Uterus (tissue), 4 donors: ENCODE measurements around the gene GAD2. TPM values are rescaled to one million over a fixed set of nuclear protein-coding genes. Genes with fewer than 3 reads are reported as not detected.

Source experiments
- DNase-seq, 2 donors: peaks; one replicate each; pipeline ENCODE4 v3.0.0-alpha.2; 2019 to 2020
- H3K27ac ChIP-seq, 2 donors: fragments of 200-600 bp; sonication (generic); 1 replicate in 1 of 2; 2 replicates in 1 of 2; pipeline ENCODE4 v1.5.1; 2016 to 2018
- H3K27me3 ChIP-seq, 2 donors: fragments of 200-600 bp; sonication (generic); one replicate each; pipeline ENCODE4 v1.5.1; 2018 to 2019; ENCODE audit warnings: control low read depth in 1 of 2
- H3K36me3 ChIP-seq, 2 donors: fragments of 200-600 bp; sonication (generic); one replicate each; pipeline ENCODE4 v1.5.1; 2019; ENCODE audit warnings: control low read depth in 1 of 2
- H3K4me1 ChIP-seq, 2 donors: fragments of 200-600 bp; sonication (generic); one replicate each; pipeline ENCODE4 v1.5.1; 2018 to 2019; ENCODE audit warnings: control low read depth in 1 of 2
- H3K4me3 ChIP-seq, 2 donors: fragments of 200-600 bp; sonication (generic); 1 replicate in 1 of 2; 2 replicates in 1 of 2; pipeline ENCODE4 v1.5.1; 2018 to 2019; ENCODE audit warnings: mild to moderate bottlenecking in 1 of 2
- H3K9me3 ChIP-seq, 2 donors: fragments of 200-600 bp; sonication (generic); one replicate each; pipeline ENCODE4 v1.5.1; 2019; ENCODE audit warnings: control low read depth in 1 of 2
- CTCF ChIP-seq, 4 experiments: fragments of 200-600 bp in 2 of 4; fragments of 450-650 bp in 2 of 4; sonication (generic) in 2 of 4; IDR thresholded peaks; one replicate each; pipeline ENCODE4 v1.5.1; 2016 to 2019; ENCODE audit warnings: antibody characterized with exemption in 4 of 4, mild to moderate bottlenecking in 2 of 4, moderate library complexity in 1 of 4
- POLR2A ChIP-seq, 2 donors: fragments of 450-650 bp; IDR thresholded peaks; one replicate each; pipeline ENCODE4 v1.6.1; 2016; ENCODE audit warnings: antibody characterized with exemption in 2 of 2, mild to moderate bottlenecking in 1 of 2, moderate library complexity in 1 of 2
- intact Hi-C: fragments of 100-400 bp; cut with DNase I; formaldehyde crosslinking; loops from one replicate; pipeline ENCODE4 v1.15.1; 2023; ENCODE audit warnings: low total_unique reads
- total RNA-seq, 4 donors: library from RNA; depleted of rRNA in 3 of 4; stranded (reverse); fragments of >200 nt in 3 of 4; gene quantifications; one replicate each; pipeline versions ENCODE4 v1.1.0 to v1.2.4, GENCODE V29; 2014 to 2023
- donor health status: DM: yes; HTN: yes; CAD: no.

The GAD2 gene
- total RNA-seq, 4 donors from 2014 or later, result not detected

- TF ChIP-seq CTCF (IDR thresholded peaks at IDR 0.05), result no peak
- no peak for TF ChIP-seq POLR2A (IDR thresholded peaks at IDR 0.05)
- Histone ChIP-seq H3K4me3 (no peak overlapping the region), H3K27ac (no peak overlapping the region), H3K36me3 (no peaks in the 10 kb centered on the region), H3K9me3 (no peaks in the 10 kb centered on the region), H3K27me3 (peaks cover 0 to 28% of the 10 kb centered on the region in 2 donors), H3K4me1 (no peaks in the 10 kb centered on the region)
- intact Hi-C loops, result no loop called here
- DNase-seq, result no peak
These were observed 4.7 kb upstream of the GAD2 start for GRCh38 chr10:26211781-26212444.

GRCh38 chr10:26212511-26212910 is 4.1 kb upstream of the GAD2 start:
- Histone ChIP-seq H3K27me3 (peaks cover 0 to 34% of the 10 kb centered on the region in 2 donors), H3K9me3 (no peaks in the 10 kb centered on the region), H3K4me1 (no peaks in the 10 kb centered on the region), H3K27ac (no peak overlapping the region), H3K4me3 (no peak overlapping the region), H3K36me3 (no peaks in the 10 kb centered on the region)
- no peak for DNase-seq
- TF ChIP-seq CTCF (IDR thresholded peaks at IDR 0.05) (no peak), POLR2A (IDR thresholded peaks at IDR 0.05) (no peak)
- intact Hi-C loops, result no loop called here

- H3K27me3 ChIP-seq, result peaks cover 0 to 42% of the 10 kb centered on the region in 2 donors
- no peaks in the 10 kb centered on the region for H3K36me3 ChIP-seq
- DNase-seq, result no peak
- no peaks in the 10 kb centered on the region for H3K9me3 ChIP-seq
- H3K27ac ChIP-seq, result no peak overlapping the region
- H3K4me1 ChIP-seq, result no peaks in the 10 kb centered on the region
- H3K4me3 ChIP-seq, result no peak overlapping the region
- TF ChIP-seq POLR2A (IDR thresholded peaks at IDR 0.05) (no peak), CTCF (IDR thresholded peaks at IDR 0.05) (no peak)
- intact Hi-C loops, result no loop called here
These were observed 3.3 kb upstream of the GAD2 start for GRCh38 chr10:26213157-26213800.

GRCh38 chr10:26214004-26214403 is 2.6 kb upstream of the GAD2 start:
- Histone ChIP-seq H3K9me3 (no peaks in the 10 kb centered on the region), H3K4me1 (no peaks in the 10 kb centered on the region), H3K27ac (no peak overlapping the region), H3K36me3 (no peaks in the 10 kb centered on the region), H3K4me3 (no peak overlapping the region), H3K27me3 (peaks cover 0 to 49% of the 10 kb centered on the region in 2 donors)
- TF ChIP-seq CTCF (IDR thresholded peaks at IDR 0.05) (no peak), POLR2A (IDR thresholded peaks at IDR 0.05) (no peak)
- intact Hi-C loops, result no loop called here
- no peak for DNase-seq

GRCh38 chr10:26214551-26215395 is 1.8 kb upstream of the GAD2 start:
- Histone ChIP-seq H3K9me3 (no peaks in the 10 kb centered on the region), H3K36me3 (no peaks in the 10 kb centered on the region), H3K27me3 (peaks cover 0 to 57% of the 10 kb centered on the region in 2 donors), H3K27ac (no peak overlapping the region), H3K4me3 (no peak overlapping the region), H3K4me1 (no peaks in the 10 kb centered on the region)
- no peak for DNase-seq
- TF ChIP-seq POLR2A (IDR thresholded peaks at IDR 0.05) (no peak), CTCF (IDR thresholded peaks at IDR 0.05) (no peak)
- intact Hi-C loops, result no loop called here
